Right ventricle myocardium inferior (tissue), 1 donor: ENCODE measurements around the gene FMO2. TPM values are rescaled to one million over a fixed set of nuclear protein-coding genes. Genes with fewer than 3 reads are reported as not detected.

Experiments used
- ATAC-seq: fragments of 200-7000 bp; cut with Tn5 transposase; one replicate; pipeline ENCODE4 v1.9.1; 2020; ENCODE audit warnings: mild to moderate bottlenecking, moderate library complexity
- DNase-seq: peaks from one replicate; pipeline ENCODE4 v3.0.0; 2021; ENCODE audit errors: missing footprints
- intact Hi-C: fragments of 100-400 bp; cut with DNase I; formaldehyde crosslinking; loops from one replicate; pipeline ENCODE4 v1.11.0; 2022
- total RNA-seq: library from RNA; stranded (reverse); fragmentation: NEBNext Ultra II Directional; extraction: Animal tissue kit (Norgen Biotek cat#: 25700); gene quantifications from one replicate; pipeline ENCODE4 v1.2.1, GENCODE V29; 2021
- donor health status: DM: no; HTN: yes; CAD: no; lungs with severe emphysema.

The FMO2 gene
- total RNA-seq, 1 donor from 2014 or later: 59.4 TPM

DNA sequence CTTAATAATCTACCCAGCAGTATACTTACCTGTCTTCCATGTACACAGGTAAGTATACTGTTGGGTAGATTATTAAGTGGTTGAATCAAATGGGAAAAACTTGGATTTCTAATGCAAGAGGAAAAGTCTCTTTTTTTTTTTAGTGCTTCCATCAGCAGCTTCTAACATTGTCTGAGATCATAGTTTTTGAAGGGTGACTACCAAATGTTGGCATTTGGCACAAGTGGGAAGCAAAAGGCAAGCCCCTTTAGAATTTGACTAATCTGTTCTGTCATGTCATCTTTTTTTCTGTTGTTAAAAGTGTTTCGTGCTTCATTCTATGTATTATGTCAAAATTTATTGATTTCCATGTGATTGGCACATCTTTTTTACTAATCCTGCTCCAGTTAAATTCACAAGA is 63.7 kb downstream of the FMO2 start:
- ATAC-seq: no peak
- intact Hi-C loops: no loop called here
- DNase-seq: no peak

- intact Hi-C loops: no loop called here
- ATAC-seq (no peak), DNase-seq (no peak)
These were observed 65.2 kb downstream of the FMO2 start for GRCh38 chr1:171250263-171250662.

DNA sequence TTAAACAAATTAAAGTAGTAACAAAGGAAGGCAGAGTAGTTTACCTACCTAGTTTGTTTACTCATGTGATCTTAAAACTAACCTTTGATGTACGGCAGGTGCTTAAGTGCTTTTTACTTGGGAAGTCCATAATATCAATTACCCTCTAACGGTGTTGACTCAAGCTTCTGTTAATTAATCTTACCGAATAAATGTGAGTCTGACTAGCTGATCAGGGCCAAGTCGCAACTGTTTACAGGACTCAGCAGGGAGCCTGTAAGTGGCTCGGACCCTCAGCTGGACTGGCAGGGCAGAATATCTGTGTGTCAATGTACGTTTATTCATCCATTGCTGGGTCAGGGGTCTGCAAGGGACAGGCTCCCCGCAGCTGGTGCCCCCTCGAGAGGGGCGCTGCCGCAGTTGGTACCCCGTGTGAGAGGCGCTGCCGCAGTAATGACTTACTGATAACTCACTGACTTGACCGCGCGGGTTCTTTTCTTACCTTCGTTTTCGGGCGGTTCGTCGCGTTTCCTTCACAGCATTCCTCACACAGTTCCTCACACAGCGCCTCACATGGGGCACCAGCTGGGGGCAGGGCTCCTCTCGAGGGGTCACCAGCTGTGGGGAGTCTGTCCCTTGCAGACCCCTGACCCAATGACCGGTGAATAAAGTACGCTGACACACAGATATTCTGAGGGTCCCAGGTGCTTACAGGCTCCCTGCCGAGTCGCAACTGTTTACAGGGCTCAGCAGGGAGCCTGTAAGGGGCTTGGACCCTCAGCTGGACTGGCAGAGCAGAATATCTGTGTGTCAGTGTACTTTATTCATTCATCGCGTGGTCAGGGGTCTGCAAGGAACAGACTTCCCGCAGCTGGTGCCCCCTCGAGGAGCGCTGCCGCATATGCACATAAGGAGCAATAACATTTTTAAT is 66.2 kb downstream of the FMO2 start:
- intact Hi-C loops: no loop called here
- ATAC-seq (peak; percentile 31), DNase-seq (no peak)

DNA sequence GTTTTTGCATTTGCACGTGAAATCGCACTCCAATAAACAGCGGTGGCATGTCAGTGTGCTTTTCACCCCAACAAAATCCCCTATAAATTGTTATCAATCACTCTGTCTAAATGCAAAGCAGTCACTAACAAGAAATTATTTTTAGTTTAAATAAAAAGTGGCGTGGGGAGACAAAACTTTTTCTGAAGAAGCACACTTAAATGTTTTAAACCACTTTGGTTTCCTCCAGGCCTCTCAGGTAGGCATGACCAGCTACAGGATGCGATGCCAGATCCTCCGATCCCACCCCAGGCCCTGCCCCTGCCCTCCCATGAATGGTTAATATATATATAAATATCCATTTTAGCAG is 66.8 kb downstream of the FMO2 start:
- ATAC-seq (no peak), DNase-seq (no peak)
- intact Hi-C loops: no loop called here

DNA sequence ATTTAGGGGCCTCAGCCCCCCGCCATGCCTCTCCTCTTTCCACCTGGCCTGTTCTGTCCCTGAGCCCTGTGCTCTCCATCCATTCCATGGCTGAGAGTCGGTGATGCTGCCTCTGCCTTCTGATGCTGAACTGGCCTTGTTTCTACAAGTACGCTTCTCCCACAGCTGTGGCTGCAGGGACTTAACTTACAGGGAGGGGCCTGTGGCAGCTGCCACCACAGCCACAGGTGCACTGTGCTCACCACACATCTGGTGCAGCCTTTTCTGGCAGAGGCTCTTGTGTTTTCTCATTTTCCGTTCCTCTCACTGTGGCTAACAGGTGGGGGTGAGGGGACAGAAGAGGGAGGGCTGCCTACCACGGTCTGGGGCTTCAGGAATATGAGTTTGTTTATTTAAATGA is 67.4 kb downstream of the FMO2 start:
- intact Hi-C loops: no loop called here
- no peak for DNase-seq
- no peak for ATAC-seq

DNA sequence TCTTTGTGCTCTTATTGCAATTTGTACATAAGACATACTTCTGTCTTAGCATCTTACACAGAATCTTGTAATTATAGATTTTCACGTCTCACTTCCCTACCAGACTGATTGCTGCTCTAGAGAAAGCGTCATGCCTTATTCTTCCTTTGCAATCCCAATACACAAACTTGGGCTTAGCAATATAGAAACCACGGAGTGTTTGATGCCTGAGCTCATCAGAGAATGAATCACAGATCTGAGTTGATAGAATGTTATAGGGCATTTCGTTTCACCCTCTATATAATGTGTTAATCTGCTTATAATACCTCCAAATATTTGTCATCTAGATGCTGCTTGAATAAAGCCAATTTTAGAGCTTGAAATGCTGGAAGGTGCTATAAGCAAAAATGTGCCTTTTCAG is 69.8 kb downstream of the FMO2 start:
- DNase-seq: no peak
- intact Hi-C loops: no loop called here
- no peak for ATAC-seq

DNA sequence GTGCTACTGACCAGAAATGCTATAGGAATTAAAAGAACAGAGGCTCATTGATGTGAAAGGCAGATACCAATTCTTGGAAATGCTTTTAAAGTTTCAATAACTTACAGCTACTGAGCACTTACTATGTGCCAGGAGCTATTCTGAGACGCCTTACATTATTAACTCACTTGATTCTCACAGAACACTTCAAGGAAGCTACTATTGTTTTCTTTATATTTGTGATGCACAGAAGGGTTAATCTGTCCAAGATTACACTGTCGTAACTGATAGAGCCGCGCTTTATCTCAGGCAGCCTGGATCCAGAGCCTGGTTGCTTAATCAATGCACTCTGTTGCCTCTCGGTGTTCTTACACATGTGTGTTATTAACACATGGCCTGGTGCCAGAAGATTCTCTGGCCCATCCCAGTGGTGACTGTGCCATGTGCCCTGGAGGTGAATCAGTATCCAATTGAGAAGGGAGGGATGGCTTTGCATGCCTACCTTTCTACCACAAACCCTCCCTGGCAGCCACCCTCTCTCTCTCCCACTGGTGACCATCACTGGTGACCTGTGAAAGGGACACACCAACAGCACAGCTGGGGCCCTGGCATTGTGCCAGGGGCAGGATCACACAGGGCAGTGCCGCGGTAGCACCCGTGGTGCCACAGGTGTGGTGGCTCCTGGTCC is 72.0 kb downstream of the FMO2 start:
- ATAC-seq (peak; percentile 40), DNase-seq (no peak)
- intact Hi-C loops: no loop called here

DNA sequence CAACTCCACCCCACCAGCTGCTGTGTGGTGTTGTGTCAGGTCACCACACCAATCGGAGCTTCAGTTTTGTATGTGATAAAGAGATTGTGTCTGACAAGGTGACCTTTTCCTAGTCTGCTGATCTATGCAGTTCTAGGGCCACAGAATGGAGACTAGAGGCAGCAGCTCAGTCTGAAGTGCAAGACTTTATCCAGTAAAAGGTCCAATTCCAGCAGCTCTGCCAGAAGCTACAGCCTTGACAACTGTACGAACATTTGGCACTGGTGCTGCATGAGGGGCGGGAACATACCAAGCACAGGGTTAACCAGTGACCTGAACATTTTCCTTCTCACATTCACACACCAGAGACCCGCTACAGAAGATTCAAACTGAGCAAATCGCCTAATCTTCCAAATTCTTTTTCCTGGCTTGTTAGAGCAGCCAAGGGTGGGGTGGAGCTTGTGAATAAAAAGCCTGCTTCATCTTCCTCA is 72.5 kb downstream of the FMO2 start:
- intact Hi-C loops: no loop called here
- ATAC-seq: peak; percentile 47
- DNase-seq: no peak

GRCh38 chr1:171258429-171258828 is 73.3 kb downstream of the FMO2 start:
- no peak for DNase-seq
- ATAC-seq: no peak
- intact Hi-C loops: no loop called here

- no peak for DNase-seq
- peak; percentile 48 for ATAC-seq
- intact Hi-C loops: no loop called here
These were observed 73.8 kb downstream of the FMO2 start for GRCh38 chr1:171258943-171259342.

Other genes starting within 250 kb of the FMO2 start
- not detected for gene MROH9, start 249.8 kb upstream of the FMO2 start, total RNA-seq
- gene FMO3, start 94.4 kb upstream of the FMO2 start, total RNA-seq: 1.3 TPM
- gene FMO1, start 63.2 kb downstream of the FMO2 start, total RNA-seq: 0.35 TPM
- 2.7 TPM for gene FMO4, start 128.9 kb downstream of the FMO2 start, total RNA-seq